Measurements from ENCODE around the gene FAM20C.

The FAM20C gene

GRCh38 chr7:157771-158625 lies 34.4 kb upstream of the FAM20C start:
- DNase-seq (ENCODE audit: low read depth): no peak
- no peak overlapping the region for H3K4me3 ChIP-seq (ENCODE audit: low read depth, low read length)

- no peak overlapping the region for H3K4me3 ChIP-seq (ENCODE audit: low read depth, low read length)
- DNase-seq (ENCODE audit: low read depth): no peak
Observed at GRCh38 chr7:158771-159170, 33.6 kb upstream of the FAM20C start.

DNA sequence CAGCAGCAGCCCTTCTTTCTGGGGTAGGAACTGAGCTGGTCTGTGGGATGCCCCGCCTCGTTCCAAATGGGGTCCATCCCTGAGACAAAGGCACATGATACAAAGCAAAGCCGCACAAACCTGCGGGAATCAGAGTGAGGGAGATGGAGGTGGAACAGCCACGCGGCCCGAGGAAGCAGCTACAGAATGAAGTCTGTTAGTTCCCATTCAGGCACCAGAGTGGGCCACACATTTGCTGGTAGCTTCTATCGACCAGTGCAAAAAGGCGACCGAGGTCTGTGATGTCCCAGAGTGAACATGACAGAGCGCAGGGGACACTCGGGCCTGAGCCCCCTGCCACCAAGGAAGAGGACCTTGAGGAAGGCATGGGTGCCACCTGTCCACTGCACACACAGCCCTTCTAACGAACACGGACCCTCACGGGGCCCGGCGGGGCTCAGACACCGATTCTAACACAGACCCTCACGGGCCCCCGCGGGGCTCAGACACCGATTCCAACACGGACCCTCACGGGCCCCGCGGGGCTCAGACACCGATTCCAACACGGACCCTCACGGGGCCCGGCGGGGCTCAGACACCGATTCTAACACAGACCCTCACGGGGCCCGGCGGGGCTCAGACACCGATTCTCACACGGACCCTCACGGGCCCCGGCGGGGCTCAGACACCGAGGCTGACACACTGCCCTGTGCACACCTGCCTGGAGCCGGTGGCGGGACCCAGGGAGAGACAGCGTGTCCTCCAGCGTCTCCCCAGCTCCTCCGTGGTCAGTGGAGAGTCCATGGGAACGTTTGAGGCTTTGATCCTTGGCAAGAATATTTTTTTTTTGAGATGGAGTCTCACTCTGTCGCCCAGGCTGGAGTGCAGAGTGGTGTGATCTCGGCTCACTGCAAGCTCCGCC lies 32.8 kb upstream of the FAM20C start:
- DNase-seq (ENCODE audit: low read depth): no peak
- H3K4me3 ChIP-seq (ENCODE audit: low read depth, low read length): no peak overlapping the region

DNA sequence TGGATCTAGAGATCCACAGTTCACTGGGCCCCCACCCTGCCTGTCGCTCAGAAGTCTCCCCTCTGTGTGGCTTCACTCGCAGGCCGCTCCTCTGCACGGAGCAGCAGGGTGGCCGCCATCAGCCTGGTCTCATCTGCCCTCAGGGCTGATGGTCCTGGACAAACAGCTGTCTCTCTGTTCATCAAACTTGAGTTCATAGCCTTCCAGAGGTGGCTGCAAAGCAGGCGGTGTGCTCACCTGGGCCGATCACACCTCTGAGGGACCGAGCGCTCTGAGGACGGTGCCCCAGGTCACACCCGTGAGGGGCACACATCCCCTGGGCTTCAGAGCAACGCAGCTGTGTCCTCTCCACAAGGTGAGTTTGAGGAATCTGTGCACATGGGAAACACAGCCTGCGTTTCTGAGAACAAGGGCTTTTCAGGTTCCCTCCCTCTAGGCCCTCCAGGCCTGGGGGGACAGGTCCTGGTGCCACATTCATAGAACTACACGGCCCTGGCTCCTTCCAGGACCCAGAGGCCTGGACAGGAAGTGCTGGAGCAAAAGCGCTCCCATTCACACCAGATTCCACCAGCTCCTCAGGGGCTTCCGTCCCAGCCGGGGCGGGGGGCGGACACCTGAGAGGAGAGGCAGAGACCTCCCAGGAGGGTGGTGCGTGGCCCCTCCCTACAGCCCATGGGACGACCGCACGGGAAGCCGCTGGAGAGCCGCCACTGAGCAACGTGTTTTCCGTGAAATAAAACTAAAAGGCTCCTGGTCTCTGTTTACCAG lies 31.2 kb upstream of the FAM20C start:
- H3K4me3 ChIP-seq (ENCODE audit: low read depth, low read length): no peak overlapping the region
- no peak for DNase-seq (ENCODE audit: low read depth)

DNA sequence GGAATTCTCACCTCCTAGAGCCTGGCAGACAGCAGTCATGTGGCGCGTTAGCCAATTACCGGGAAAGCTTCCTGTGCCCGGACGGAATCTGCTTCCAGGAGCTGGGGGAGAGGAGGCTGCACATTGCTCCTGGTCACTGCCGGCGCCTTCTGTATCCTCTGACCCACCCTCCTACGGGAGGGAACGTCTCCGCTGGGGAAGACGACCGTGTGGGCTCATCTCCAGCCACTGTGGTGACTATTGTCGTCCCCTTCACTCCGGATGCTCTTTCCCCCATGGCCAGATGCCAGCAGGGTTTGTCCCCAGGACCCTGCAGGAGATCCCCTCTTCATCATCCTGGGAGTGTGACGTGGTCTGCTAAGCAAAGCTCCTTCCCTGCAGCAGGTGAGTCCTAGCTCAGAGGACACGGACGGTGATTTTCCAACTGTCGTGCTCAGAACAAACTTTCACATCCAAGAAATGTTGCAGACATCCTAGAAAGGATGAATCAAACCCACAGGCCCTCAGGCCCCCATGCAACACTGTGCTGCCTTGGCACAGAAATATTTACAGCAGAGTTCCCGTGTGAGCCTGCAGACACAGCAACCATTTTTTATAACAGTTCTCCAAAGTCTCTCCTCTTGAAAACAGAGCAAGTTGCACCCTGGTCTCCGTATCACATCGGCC lies 29.6 kb upstream of the FAM20C start:
- no peak overlapping the region for H3K4me3 ChIP-seq (ENCODE audit: low read depth, low read length)
- DNase-seq (ENCODE audit: low read depth): no peak

GRCh38 chr7:163298-163695 lies 29.1 kb upstream of the FAM20C start:
- no peak for DNase-seq (ENCODE audit: low read depth)

GRCh38 chr7:163971-164881 lies 28.1 kb upstream of the FAM20C start:
- no peak overlapping the region for H3K4me3 ChIP-seq (ENCODE audit: low read depth, low read length)
- no peak for DNase-seq (ENCODE audit: low read depth)

More at GRCh38 chr7:163298-163695, 29.1 kb upstream of the FAM20C start:
- H3K4me3 ChIP-seq (ENCODE audit: low read depth, low read length): no peak overlapping the region

DNA sequence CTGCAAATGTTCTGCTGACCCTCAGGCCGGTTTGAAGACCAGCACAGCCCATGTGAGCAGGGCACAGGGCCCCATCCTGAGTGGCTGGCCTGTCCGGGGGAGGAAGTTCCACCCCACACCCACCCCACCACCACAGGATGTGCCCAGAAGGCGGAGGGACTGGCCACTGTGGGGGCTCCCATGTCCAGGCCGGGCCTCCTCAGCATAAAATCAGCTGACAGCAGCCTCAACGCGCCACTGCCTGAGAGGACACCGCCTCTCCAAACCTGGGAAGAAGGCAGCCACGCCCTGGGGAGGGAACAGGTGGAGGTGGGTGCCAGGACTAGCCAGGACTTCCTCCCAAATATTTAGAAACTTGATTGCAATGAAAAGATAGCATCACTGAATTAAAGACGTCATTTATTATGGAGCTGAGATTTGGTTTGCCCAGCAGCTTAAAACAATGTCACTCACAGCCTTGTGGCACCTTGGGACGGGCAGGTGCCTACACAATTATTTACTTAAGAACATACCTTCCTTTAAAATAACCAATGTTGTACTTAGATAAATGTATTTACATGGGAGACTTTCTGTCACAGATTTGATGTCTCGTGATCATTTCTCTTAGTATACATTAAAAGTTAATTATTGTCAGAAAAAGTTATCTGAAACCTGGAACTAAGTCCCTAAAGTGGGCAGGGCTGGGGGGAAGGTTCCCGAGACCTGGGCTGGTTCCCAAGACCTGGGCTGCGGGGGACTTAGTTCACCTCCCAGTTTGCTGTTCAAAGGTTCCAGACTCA lies 27.3 kb upstream of the FAM20C start:
- no peak overlapping the region for H3K4me3 ChIP-seq (ENCODE audit: low read depth, low read length)
- no peak for DNase-seq (ENCODE audit: low read depth)

DNA sequence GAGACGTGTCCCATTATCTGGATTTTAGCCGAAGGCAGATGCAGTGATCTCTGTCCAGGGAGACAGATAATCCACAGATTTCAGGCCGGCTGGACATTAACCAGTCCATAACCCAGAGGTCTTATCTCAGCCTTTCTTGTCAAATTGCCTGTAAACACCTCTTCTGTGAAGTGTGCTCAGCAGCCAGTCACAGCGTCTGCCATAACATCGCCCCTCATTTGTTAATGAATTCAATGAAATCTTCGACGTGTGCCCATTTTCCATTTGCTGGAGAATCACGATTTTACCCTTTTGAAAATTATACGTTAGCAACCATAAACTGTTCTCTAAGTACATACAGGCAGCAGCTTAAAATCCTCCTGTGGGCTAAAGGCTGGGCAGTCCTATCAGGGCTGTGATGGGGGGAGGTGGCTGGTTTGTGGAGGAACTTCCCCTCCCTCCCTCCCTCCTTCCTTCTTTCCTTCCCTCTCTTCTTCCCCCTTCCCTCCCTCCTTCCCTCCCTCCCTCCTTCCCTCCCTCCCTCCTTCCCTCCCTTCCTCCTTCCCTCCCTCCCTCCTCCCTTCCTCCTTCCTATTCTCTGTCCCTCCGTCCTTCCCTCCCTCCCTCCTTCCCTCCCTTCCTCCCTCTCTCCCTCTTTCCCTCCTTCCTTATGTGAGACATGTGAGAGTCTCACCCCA lies 26.6 kb upstream of the FAM20C start:
- no peak overlapping the region for H3K4me3 ChIP-seq (ENCODE audit: low read depth, low read length)
- no peak for DNase-seq (ENCODE audit: low read depth)

GRCh38 chr7:166338-167060 lies 25.9 kb upstream of the FAM20C start:
- DNase-seq (ENCODE audit: low read depth): no peak

GRCh38 chr7:167090-167855 lies 25.1 kb upstream of the FAM20C start:
- DNase-seq (ENCODE audit: low read depth): no peak
- H3K4me3 ChIP-seq (ENCODE audit: low read depth, low read length): no peak overlapping the region

More at GRCh38 chr7:166338-167060, 25.9 kb upstream of the FAM20C start:
- no peak overlapping the region for H3K4me3 ChIP-seq (ENCODE audit: low read depth, low read length)

- DNase-seq (ENCODE audit: low read depth): no peak
- H3K4me3 ChIP-seq (ENCODE audit: low read depth, low read length): no peak overlapping the region
Observed at GRCh38 chr7:167976-168791, 24.2 kb upstream of the FAM20C start.

GRCh38 chr7:169276-170172 lies 22.8 kb upstream of the FAM20C start:
- H3K4me3 ChIP-seq (ENCODE audit: low read depth, low read length): no peak overlapping the region
- DNase-seq (ENCODE audit: low read depth): no peak

Measured in skeletal muscle cell (primary cell).